H9 (cell line): ENCODE results near the gene LHX4. TPM values are rescaled to one million over a fixed set of nuclear protein-coding genes. Genes with fewer than 3 reads are reported as not detected.

Experiments used
- DNase-seq: peaks from one replicate; pipeline ENCODE4 v3.0.0-alpha.2; 2017
- H2AFZ ChIP-seq: one replicate; pipeline ENCODE4 v1.6.1; 2013; ENCODE audit warnings: mild to moderate bottlenecking, low read length, control low read depth, moderate library complexity
- H2AK5ac ChIP-seq: 2 replicates; pipeline ENCODE4 v1.6.1; 2013; ENCODE audit warnings: low read length, control low read depth, mixed read lengths; ENCODE audit not compliant: insufficient read length
- H2BK120ac ChIP-seq: one replicate; pipeline ENCODE4 v1.6.1; 2013; ENCODE audit warnings: low read depth, mild to moderate bottlenecking, low read length, control low read depth, inconsistent platforms; ENCODE audit not compliant: poor library complexity, severe bottlenecking
- H2BK12ac ChIP-seq: 2 replicates; pipeline ENCODE4 v1.6.1; 2013; ENCODE audit warnings: low read length, control low read depth, mixed read lengths, low read depth; ENCODE audit not compliant: insufficient read length
- H2BK15ac ChIP-seq: 2 replicates; pipeline ENCODE4 v1.6.1; 2013; ENCODE audit warnings: low read depth, low read length, control low read depth
- H2BK20ac ChIP-seq: one replicate; pipeline ENCODE4 v1.6.1; 2013; ENCODE audit warnings: low read depth, mild to moderate bottlenecking, low read length, control low read depth, inconsistent platforms; ENCODE audit not compliant: poor library complexity, severe bottlenecking
- H2BK5ac ChIP-seq: 2 replicates; pipeline ENCODE4 v1.6.1; 2013; ENCODE audit warnings: low read length, control low read depth, mixed read lengths; ENCODE audit not compliant: insufficient read length
- H3K14ac ChIP-seq: 2 replicates; pipeline ENCODE4 v1.6.1; 2013; ENCODE audit warnings: low read length, control low read depth; ENCODE audit not compliant: insufficient read depth
- H3K18ac ChIP-seq: 2 replicates; pipeline ENCODE4 v1.6.1; 2013; ENCODE audit warnings: low read depth, mild to moderate bottlenecking, mixed read lengths, low read length, control low read depth; ENCODE audit not compliant: insufficient read length
- H3K23ac ChIP-seq: 2 replicates; pipeline ENCODE4 v1.6.1; 2013; ENCODE audit warnings: low read length, control low read depth, mixed read lengths, low read depth; ENCODE audit not compliant: insufficient read length
- H3K23me2 ChIP-seq: 2 replicates; pipeline ENCODE4 v1.6.1; 2013; ENCODE audit warnings: low read depth, mild to moderate bottlenecking, mixed read lengths, low read length, control low read depth; ENCODE audit not compliant: insufficient read length, poor library complexity, severe bottlenecking
- H3K27ac ChIP-seq: 2 replicates; pipeline ENCODE4 v1.5.1; 2013; ENCODE audit warnings: low read length, control low read depth, mixed read lengths, low read depth; ENCODE audit not compliant: insufficient read length
- H3K27me3 ChIP-seq: 2 replicates; pipeline ENCODE4 v1.6.1; 2013; ENCODE audit warnings: low read length, control low read depth, inconsistent platforms; ENCODE audit not compliant: insufficient read depth
- H3K4ac ChIP-seq: 2 replicates; pipeline ENCODE4 v1.6.1; 2013; ENCODE audit warnings: low read depth, mild to moderate bottlenecking, control low read depth, inconsistent platforms, low read length, moderate library complexity
- H3K4me1 ChIP-seq: 2 replicates; pipeline ENCODE4 v1.6.1; 2013; ENCODE audit warnings: low read length, control low read depth, inconsistent platforms; ENCODE audit not compliant: insufficient read depth
- H3K4me2 ChIP-seq: 2 replicates; pipeline ENCODE4 v1.6.1; 2013; ENCODE audit warnings: low read length, control low read depth, mixed read lengths; ENCODE audit not compliant: insufficient read length, insufficient read depth
- H3K56ac ChIP-seq: 2 replicates; pipeline ENCODE4 v1.6.1; 2013; ENCODE audit warnings: low read depth, mild to moderate bottlenecking, mixed read lengths, low read length, control low read depth; ENCODE audit not compliant: insufficient read length
- H3K79me1 ChIP-seq: 2 replicates; pipeline ENCODE4 v1.6.1; 2013; ENCODE audit warnings: low read depth, mild to moderate bottlenecking, moderate library complexity, low read length, control low read depth, inconsistent platforms; ENCODE audit not compliant: insufficient read depth, poor library complexity, severe bottlenecking
- H3K79me2 ChIP-seq: 2 replicates; pipeline ENCODE4 v1.6.1; 2013; ENCODE audit warnings: low read length, control low read depth, inconsistent platforms; ENCODE audit not compliant: insufficient read depth
- H3K9ac ChIP-seq: 2 replicates; pipeline ENCODE4 v1.6.1; 2013; ENCODE audit warnings: low read length, control low read depth, mixed read lengths; ENCODE audit not compliant: insufficient read length; ENCODE audit errors: extremely low read depth
- H3K9me3 ChIP-seq: one replicate; pipeline ENCODE4 v1.6.1; 2013; ENCODE audit warnings: low read depth, low read length, inconsistent platforms; ENCODE audit not compliant: control insufficient read depth
- H3T11ph ChIP-seq: one replicate; pipeline ENCODE4 v1.6.1; 2013; ENCODE audit warnings: mild to moderate bottlenecking, low read length, control low read depth, inconsistent platforms
- H4K20me1 ChIP-seq: one replicate; pipeline ENCODE4 v1.6.1; 2013; ENCODE audit not compliant: control insufficient read depth, insufficient read length, insufficient read depth
- H4K5ac ChIP-seq: 2 replicates; pipeline ENCODE4 v1.6.1; 2013; ENCODE audit warnings: low read depth, mild to moderate bottlenecking, mixed read lengths, low read length, control low read depth; ENCODE audit not compliant: insufficient read length
- H4K8ac ChIP-seq: replicated peaks from 2 replicates; pipeline ENCODE4 v1.6.1; 2013; ENCODE audit warnings: low read length, control low read depth, mixed read lengths, low read depth; ENCODE audit not compliant: insufficient read length
- H4K91ac ChIP-seq: 2 replicates; pipeline ENCODE4 v1.6.1; 2013; ENCODE audit warnings: low read depth, mild to moderate bottlenecking, moderate library complexity, mixed read lengths, low read length, control low read depth; ENCODE audit not compliant: insufficient read length
- H3K27ac Mint-ChIP-seq, 3 experiments: 2 replicates in 2 of 3; 3 replicates in 1 of 3; pipeline ENCODE4 v1.8.0; 2020 to 2021; ENCODE audit warnings: mixed read lengths in 3 of 3, mild to moderate bottlenecking in 1 of 3, moderate library complexity in 1 of 3
- H3K27me3 Mint-ChIP-seq: 2 replicates; pipeline ENCODE4 v1.8.0; 2021; ENCODE audit warnings: low read depth, mild to moderate bottlenecking, moderate library complexity, mixed read lengths
- H3K36me3 Mint-ChIP-seq, 3 experiments: 2 replicates in 2 of 3; 3 replicates in 1 of 3; pipeline ENCODE4 v1.8.0; 2020 to 2021; ENCODE audit warnings: low read depth in 3 of 3, mixed read lengths in 3 of 3; ENCODE audit not compliant: insufficient read depth in 1 of 3
- H3K4me1 Mint-ChIP-seq, 2 experiments: 2 replicates each; pipeline ENCODE4 v1.8.0; 2020; ENCODE audit warnings: mixed read lengths in 2 of 2
- H3K4me3 Mint-ChIP-seq, 2 experiments: 2 replicates in 1 of 2; 3 replicates in 1 of 2; pipeline ENCODE4 v1.8.0; 2020 to 2021; ENCODE audit warnings: mild to moderate bottlenecking in 2 of 2, mixed read lengths in 2 of 2, moderate library complexity in 1 of 2
- H3K9me3 Mint-ChIP-seq, 2 experiments: 2 replicates in 1 of 2; 3 replicates in 1 of 2; pipeline ENCODE4 v1.8.0; 2020; ENCODE audit warnings: mild to moderate bottlenecking in 2 of 2, mixed read lengths in 2 of 2, moderate library complexity in 1 of 2
- CTCF ChIP-seq: fragments of 200-600 bp; sonication (generic); conservative IDR thresholded peaks from 3 replicates; pipeline ENCODE4 v1.8.0; 2021; ENCODE audit warnings: antibody characterized with exemption, mild to moderate bottlenecking
- WGBS: extraction: QIAGEN DNeasy Blood & Tissue Kit; methylation state at CpG from one replicate; pipeline ENCODE4 v1.1.7; 2013; ENCODE audit warnings: missing lambda C conversion rate, low lambda C conversion rate, mixed read lengths; ENCODE audit not compliant: insufficient read length; ENCODE audit errors: extremely low coverage; 5-methylcytosine and 5-hydroxymethylcytosine counted together
- total RNA-seq: library from RNA; stranded (reverse); gene quantifications from 2 replicates; pipeline ENCODE4 v1.2.1, GENCODE V29; 2021

LHX4 gene
- total RNA-seq, 1 experiment from 2014 or later, result 1.9 TPM

DNA sequence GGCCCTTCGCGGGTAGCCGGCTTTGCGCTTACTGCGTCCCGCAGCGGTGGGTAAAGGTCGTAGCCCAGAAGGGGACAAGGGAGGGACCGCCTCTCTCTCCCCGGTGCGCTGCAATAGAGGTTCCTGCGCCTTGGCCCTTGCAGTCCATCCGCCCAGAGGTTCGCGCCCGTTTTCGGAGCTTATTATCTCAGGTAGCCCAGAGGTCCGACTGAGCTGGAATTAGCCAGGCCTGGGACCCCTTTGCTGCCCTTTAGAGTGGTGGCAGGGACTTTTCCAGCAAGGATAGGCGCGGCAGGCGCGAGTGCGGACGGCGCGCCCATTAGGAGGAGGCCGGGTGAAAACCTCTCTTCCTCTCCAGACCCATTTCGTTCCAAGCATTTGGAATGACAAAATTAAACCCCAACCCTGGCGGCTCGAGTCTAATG, 5.0 kb downstream of the LHX4 start:
- no peaks in the 10 kb centered on the region for H3K79me2 ChIP-seq
- H3K27ac Mint-ChIP-seq, result no peak overlapping the region
- H3K4me1 Mint-ChIP-seq, result peaks cover 76 to 78% of the 10 kb centered on the region in 2 experiments
- no peak overlapping the region for H3K27ac ChIP-seq
- no peak overlapping the region for H3K56ac ChIP-seq
- H3K18ac ChIP-seq, result no peak overlapping the region
- peaks cover 95% of the 10 kb centered on the region for H3K27me3 Mint-ChIP-seq
- peak; percentile 67 for DNase-seq
- H2AK5ac ChIP-seq, result no peak overlapping the region
- no peak overlapping the region for H4K8ac ChIP-seq
- peaks cover 45% of the 10 kb centered on the region for H3K23me2 ChIP-seq
- WGBS, result no CpG with 5 or more reads among the region's 30 CpGs
- H2BK20ac ChIP-seq, result no peak overlapping the region
- H2BK12ac ChIP-seq, result no peak overlapping the region
- peak overlapping the region; percentile 55 to 89 for H3K4me3 Mint-ChIP-seq
- no peak overlapping the region for H3K9ac ChIP-seq
- no peak overlapping the region for H4K5ac ChIP-seq
- no peak overlapping the region for H2BK5ac ChIP-seq
- no peaks in the 10 kb centered on the region for H3K79me1 ChIP-seq
- H3K23ac ChIP-seq, result no peak overlapping the region
- no peak overlapping the region for H3K4ac ChIP-seq
- no peak overlapping the region for H2BK120ac ChIP-seq
- peaks cover 19% of the 10 kb centered on the region for H3K4me1 ChIP-seq
- H3K9me3 Mint-ChIP-seq, result no peaks in the 10 kb centered on the region; a peak in 1 of 5 replicates
- H2BK15ac ChIP-seq, result no peak overlapping the region; the same call in 1 of the 2 replicates
- H4K91ac ChIP-seq, result no peak overlapping the region
- H3K36me3 Mint-ChIP-seq, result no peaks in the 10 kb centered on the region; a peak in 1 of 7 replicates
- H3K27me3 ChIP-seq, result peaks cover 68% of the 10 kb centered on the region
- H2AFZ ChIP-seq, result no peak overlapping the region
- no peak overlapping the region for H3T11ph ChIP-seq
- no peak for TF ChIP-seq CTCF
- no peaks in the 10 kb centered on the region for H3K9me3 ChIP-seq
- peak overlapping the region; percentile 67 for H3K4me2 ChIP-seq
- no peak overlapping the region for H3K14ac ChIP-seq
- H4K20me1 ChIP-seq, result no peaks in the 10 kb centered on the region
